Skeletal muscle cell (primary cell): ENCODE data around the gene ANK3.
A peak's percentile ranks its signal among the peaks of the same experiment; 100 is the strongest.

Experiments used
- DNase-seq: peaks from one replicate; pipeline ENCODE4 v3.0.0-alpha.2; 2010; ENCODE audit warnings: low read depth
- H3K4me3 ChIP-seq: 2 replicates; pipeline ENCODE4 v1.5.1; 2011; ENCODE audit warnings: low read depth, mild to moderate bottlenecking, control low read depth, low read length, moderate library complexity

Gene ANK3

DNA sequence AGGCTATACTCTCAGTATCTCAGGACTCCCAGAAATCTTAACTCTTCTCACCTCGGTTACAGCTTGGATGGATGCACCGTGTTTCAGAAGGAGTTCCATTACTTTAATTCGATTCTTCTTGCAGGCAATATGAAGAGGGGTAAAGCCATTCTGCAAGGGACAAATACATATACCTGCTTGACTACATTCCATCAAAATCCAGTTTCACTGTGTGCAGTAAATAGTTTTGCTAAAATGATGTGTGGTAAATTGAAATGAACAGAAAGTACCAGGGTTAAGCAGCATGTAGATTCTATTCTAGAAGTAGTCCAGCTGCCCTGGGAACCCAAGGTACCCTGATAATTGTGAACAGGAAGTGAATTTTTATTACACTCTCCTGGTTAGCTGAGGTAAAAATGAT lies 183.9 kb downstream of the ANK3 start:
- DNase-seq, result no peak
- H3K4me3 ChIP-seq, result no peak overlapping the region

DNA sequence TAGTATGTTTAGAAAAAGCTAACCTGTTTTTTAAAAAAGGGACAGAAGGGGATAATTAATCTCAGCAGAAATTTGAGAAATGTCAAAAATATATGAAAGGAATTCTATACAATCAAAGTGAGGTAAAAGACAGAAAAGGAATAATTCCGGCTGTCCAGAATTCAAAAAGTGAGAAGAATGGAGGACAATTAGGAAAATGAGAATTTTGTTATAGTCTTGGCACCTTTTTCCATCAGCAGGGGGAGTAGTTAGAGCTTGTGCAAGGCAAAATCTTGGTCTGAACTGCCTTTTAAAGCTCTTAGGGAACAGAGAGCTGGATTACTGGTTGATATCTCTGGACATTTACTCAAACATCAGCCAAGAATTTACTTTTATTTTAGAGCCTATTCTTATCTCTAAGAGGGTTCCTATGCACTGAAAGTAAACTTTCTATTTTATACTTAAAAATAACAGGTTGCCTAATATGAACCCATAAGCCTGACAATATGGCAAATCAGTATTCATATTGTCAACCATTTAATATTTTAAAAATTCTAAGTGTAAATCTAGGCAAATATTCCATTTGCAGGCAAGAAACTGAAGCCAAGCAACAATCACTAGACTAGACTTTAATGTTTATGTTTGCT lies 185.6 kb downstream of the ANK3 start:
- DNase-seq, result no peak
- H3K4me3 ChIP-seq, result no peak overlapping the region

DNA sequence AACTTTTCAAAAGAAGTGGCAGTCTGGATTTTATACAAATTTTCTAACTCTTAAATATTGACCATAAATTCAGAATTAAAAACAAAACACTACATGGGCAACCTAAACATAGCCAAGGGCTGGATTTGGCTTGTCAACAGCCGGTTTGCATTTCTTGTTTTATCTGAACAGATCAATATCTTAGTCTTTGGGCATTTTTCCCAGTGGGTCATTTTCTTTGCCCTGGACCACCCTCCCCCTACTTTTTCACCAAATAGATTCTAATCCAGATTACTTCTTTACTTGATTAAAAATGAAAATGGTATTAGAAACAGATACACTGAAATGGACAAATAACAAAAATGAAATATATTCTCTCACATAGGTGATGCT lies 189.0 kb downstream of the ANK3 start:
- no peak overlapping the region for H3K4me3 ChIP-seq
- DNase-seq, result no peak

DNA sequence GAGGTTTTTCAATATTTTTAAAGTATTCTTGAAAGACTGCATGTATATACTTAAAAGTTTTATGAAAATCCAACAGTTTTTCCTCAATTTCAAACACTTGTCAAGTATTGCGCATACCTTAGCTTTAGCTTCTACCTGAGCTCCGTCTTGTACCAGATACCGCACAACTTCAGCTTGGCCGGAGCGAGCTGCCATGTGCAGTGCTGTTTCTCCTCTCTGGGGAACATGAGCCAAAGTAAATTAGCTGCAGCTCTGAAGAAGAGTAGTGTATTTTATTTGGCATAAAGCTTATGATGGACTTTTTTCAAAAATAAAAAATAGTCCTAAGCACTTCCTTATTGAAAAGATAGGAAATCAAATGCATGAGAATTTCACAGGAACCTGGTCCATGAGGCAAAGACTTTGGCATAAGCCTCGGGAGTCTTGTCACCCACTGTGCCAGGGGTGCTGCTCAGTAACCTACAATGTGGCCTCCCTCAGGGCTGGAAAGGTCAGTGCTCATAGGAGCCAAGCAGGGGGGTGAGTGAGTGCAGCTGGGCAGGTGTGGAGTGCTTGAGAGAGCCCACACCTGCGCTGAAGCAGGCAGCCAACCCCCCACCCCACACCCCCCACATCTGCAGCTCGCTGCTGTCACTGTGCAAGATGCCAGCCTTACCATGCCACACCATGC lies 189.5 kb downstream of the ANK3 start:
- H3K4me3 ChIP-seq, result no peak overlapping the region
- DNase-seq, result no peak

DNA sequence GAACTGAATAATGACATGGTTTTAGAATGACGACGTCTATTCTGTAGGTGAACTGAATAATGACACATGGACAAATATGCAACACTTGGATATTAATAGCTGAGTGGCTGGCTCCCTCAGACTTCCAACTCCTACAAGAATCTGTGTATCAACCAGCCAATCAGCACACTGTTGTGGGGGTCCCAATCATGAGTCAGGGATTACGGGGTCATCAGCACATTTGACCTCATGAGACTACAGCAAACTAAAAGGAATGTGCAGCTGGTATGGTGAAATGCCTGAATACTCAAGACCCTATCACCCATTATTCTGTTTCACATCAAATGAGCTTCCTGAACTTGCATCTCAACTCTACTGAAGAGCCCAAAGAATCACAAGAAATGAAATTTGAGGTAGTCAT lies 192.5 kb downstream of the ANK3 start:
- H3K4me3 ChIP-seq, result no peak overlapping the region
- DNase-seq, result no peak

DNA sequence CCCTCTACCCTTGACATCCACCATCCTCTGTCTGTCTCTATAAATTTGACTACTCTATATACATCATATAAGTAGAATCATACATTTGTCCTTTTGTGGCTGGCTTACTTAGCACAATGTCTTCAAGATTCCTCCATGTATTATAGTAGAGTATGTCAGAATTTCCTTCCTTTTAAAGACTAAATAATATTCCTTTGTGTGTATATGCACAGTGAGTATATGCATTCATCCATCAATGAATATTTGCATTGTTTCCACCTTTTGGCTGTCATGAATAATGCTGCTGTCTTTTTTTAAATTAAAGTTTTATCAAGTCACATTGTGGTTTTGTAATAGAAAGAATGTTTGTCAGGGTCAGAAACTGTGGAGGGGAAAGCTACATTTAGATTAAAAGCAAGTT lies 195.3 kb downstream of the ANK3 start:
- no peak for DNase-seq

DNA sequence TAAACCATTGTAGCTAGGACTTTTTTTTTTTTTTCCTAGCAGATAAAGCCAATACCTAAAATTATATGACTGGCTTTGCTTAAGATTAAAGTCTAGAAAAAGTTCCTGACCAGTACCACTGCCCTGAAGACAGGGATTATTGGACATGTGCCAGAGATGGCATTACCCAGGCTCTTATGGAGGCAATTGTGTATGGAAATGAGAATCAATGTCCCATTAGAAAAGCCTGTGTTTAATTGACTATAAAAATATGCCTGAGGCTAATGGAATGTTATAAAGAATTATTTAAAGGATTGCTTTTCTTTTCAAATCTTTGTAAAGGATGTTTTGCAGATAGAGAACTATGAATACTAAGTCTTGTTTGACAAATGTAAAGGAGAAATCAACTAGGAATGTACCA lies 196.7 kb downstream of the ANK3 start:
- DNase-seq, result no peak
- H3K4me3 ChIP-seq, result no peak overlapping the region

More for the DNA sequence above, 195.3 kb downstream of the ANK3 start:
- H3K4me3 ChIP-seq, result no peak overlapping the region

DNA sequence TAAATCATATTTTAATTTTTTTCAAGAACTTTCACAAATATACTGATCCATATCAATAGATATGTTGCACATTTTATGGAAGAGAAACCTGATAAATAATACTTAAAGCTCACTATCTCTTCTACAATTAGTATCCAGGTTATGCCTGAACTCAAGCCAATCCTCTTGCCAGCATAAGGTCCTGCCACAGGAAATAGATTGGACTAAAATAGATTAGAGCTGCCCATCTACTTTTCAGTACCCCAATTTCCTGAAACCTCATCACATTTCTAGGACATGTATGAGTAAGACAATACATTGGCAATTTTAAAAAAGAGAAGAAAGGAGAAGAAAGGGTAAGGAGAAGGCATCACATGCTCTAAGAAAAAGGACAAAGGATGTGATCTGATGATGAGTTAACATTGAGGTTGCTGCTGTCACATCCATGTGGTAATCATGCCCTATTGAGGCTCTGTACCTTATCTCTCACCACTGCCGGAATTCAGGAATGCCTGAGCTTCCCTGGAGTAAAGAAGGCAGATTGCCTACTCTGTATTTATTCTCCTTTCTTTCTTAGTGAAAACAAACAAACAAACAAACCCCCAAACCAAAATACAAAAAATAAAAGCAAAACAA lies 199.7 kb downstream of the ANK3 start:
- no peak overlapping the region for H3K4me3 ChIP-seq
- DNase-seq, result no peak

DNA sequence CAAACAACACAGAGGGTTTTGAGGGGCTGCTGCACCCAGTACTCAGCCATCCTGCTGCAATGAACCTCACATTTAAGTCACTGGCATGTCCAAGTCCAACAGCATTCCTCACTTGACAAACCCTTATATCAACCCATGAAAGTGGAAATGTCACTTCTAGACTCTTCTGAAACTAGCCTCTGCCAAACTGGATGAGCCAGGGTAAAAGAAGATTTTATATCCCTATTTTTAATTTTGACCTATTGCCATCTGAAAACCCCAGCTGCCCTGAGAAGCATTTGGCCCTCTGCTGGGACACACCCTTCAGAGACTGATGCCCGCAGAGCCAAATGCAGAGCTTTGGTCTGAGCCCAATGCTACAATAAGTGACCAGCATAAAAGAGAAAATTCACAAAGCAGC lies 201.1 kb downstream of the ANK3 start:
- no peak overlapping the region for H3K4me3 ChIP-seq
- DNase-seq, result no peak

DNA sequence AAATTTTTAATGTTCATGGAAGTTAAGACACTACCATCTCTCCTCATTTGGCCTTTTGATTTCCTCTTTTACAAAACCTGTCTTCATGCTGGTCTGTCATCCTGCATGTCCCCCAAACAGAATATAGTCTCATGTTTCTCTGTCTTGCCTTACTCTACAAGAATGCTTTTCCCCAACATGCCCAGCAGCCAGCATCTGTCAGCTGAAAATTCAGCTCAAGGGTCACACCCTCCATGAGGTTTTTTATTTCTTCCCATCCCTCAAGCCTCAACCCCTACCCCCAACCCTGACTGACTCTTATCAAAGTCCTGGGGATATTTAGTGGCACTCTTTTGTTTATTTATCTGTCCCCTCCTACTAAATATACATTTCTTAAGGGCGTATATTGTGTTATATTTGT lies 202.0 kb downstream of the ANK3 start:
- no peak for DNase-seq
- H3K4me3 ChIP-seq, result no peak overlapping the region

DNA sequence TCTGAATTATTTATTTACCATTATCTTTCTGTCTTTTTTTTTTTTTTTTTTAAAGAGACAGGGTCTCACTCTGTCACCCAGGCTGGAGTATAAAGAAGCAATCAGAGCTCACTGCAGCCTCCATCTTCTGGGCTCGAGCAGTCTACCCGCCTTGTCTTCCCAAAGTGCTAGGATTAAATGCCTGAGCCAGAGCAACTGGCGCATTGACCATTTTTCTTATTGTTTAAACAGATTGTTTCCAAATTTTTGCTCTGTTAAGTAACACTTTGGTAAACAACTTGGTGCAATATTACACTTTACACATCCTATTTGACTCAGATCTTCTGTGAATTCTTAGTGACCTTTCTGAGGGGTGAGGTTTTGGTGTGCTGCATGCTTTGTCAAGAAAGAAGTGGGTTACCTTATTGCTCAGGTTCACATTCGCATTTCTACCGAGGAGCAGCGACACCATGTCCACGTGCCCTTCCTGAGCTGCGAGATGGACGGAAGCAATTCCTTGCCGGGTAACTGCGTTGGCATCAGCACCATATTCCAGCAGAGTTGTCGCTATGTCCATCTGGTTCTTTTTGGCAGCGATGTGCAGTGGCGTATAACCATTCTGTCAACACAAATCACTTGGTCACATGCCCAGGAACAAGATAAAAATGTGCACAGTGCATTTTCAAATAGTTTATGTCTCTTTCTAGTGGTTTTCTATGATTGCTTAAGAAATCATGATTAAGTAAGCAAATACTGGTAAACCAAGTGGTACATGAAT lies 203.2 kb downstream of the ANK3 start:
- DNase-seq, result no peak
- H3K4me3 ChIP-seq, result no peak overlapping the region

DNA sequence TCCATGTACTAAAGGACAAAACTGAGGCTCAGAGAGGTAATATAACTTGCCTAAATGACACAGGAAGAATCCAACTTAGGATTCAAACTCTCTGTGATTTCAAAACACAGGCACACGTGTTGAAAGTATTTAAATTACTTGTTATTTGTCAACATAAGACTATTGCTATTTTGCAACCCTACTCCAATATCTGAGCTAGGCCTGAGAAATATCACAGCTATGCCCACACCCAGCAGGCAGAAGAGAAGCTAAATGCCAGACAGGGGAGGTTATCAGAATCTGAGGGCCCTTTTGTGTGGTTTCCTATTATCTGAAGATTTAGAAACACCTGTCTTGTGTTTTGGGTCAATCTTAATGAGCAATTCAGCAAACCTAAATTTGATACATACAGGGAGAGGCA lies 204.3 kb downstream of the ANK3 start:
- H3K4me3 ChIP-seq, result no peak overlapping the region
- DNase-seq, result no peak

DNA sequence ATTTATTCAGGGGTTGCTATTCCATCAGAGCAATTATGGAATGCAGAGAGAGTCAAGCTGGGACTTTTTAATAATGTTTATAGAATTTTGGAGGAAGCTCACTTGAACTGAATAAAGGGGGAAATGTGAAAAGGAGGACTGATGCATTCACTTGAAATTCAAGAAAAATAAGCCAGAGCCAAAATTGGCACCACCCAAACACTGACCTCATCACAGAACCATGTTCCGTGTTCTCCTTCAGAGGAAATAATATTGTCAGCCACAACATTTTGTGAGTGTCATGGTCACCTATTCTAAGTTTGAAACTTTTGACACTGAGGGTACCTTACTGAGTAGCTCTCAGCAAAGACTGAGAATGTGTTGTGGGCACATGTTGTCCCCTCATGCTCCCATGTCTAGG lies 207.0 kb downstream of the ANK3 start:
- no peak overlapping the region for H3K4me3 ChIP-seq
- no peak for DNase-seq

DNA sequence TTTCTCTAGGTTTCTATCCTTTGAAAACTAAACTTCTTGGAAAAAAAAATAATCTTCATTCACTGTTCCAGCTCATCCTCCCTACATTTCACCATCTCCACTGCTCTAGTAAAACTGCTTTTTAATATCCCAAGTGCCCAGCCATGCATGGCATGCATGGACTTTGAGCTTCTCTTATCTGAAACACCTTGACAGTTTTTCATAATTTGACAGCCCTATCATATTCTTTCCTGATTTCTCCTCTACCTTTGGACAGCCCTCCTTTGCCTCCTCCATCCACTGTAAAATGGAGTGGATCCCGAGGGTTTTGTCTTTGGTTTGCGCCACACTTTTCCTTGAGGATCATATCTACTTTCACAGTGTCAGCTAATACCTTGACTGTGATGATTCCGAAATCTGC lies 212.8 kb downstream of the ANK3 start:
- no peak overlapping the region for H3K4me3 ChIP-seq
- no peak for DNase-seq

DNA sequence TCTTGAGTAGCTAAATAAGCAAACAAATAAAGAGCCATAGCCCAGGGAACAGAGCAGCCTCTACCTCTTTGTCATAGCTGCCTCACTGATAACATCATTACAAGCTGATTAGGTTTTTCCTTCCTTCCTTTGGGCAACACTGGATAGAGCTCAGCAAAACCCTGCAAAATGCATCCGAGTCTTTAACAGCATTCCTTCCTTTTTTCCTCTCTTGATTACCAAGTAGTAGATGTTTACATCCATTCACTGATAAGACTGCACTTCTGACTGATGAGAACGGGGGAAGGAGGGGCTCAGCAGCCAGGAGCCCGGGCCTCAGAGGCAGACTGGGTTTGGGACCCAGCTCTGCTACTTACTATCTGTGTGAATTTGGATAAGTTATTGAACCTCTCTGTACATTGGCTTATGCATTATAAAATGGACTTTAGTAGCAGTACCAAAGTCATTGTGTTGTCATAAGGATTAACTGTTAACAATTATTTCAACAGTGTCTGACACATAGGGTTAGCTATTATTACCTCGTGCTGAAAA lies 214.2 kb downstream of the ANK3 start:
- DNase-seq, result no peak

DNA sequence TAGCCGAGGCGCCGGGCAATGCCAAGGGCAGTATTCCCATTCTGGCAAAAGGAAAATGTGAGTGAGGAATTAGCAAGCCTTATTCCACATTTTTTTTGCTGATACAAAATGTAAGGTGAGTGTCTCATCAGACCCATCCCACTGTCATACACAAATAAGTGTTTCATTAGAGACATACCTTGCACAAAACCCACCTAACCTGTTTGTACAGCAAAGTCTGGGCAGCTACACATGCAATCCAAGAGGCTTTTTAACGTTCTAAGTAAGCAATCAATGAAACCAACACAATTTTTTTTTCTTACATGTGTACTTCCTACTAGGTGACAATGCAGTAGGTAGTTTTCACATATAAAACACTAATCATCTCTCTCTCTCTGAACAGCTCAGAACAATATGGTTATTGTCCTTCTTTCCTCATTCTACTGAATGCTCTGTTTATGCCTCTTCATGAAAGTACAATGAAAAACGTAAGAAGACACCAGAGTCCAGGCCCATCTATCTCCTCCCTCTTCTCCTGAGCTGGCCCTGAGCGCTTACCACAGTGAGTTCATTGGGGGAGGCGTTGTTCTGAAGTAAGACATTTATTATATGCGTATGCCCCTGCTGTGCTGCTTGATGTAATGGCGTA lies 217.2 kb downstream of the ANK3 start:
- no peak for DNase-seq
- H3K4me3 ChIP-seq, result no peak overlapping the region

More for the DNA sequence above, 214.2 kb downstream of the ANK3 start:
- no peak overlapping the region for H3K4me3 ChIP-seq

DNA sequence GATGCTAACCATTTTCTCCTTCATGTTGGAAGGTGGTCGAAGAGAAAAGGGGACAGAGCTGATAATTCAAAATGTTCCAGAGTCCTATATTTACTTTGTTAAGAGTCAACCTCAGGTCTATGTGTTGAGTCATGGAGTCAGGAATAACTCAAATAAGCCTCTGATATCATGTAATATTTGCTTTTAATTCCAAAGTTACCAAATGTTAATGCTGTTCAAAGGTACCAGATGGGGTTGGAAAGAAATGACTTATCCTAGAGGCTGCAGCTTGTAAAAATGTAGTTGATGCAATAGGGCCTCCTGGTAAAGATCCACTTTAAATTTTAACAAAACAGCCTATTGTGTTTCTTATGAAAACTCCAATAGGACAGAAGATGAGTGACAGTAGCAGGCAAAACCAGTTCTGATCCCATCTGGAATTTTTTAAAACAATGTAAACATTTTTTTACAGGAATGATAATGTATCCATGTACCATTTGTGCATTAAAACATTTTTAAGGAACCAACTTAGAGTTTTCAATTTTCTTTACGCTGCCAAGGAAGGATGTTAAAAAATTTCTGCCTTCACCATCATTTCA lies 218.2 kb downstream of the ANK3 start:
- DNase-seq, result no peak
- no peak overlapping the region for H3K4me3 ChIP-seq

DNA sequence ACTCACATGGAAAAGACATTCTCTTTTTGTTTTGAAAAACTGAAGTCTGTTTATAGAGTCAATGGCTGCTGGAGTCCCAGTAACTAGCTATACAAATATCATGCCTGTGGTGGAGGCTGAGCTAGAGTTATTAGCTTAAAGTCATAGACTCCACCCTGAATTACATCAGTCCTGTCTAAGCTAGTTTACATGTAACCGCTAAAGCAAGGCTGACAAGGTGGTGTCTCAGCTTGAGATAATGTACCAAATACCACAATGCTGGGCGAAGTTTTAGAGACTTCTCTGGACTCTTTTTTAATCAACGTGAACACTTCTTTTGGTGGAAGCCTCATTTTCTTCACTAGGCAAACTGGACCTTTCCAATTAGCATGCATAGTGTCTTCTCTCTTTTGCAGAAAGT lies 219.4 kb downstream of the ANK3 start:
- no peak for DNase-seq
- no peak overlapping the region for H3K4me3 ChIP-seq

DNA sequence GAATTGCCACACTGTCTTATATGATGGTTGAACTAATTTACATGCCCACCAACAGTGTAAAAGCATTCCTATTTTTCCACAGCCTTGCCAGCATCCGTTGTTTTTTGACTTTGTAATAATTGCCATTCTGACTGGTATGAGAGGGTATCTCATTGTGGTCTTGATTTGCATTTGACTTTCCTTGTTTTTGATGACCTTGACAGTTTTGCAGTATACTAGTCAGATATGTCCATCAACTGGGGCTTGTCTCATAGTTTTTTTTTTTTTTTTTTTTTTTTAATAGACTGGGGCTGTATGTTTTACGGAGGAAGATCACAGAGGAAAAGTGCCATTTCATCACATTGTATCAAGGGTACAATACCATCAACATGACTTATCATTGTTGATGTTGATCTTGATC lies 220.6 kb downstream of the ANK3 start:
- no peak for DNase-seq
- no peak overlapping the region for H3K4me3 ChIP-seq

DNA sequence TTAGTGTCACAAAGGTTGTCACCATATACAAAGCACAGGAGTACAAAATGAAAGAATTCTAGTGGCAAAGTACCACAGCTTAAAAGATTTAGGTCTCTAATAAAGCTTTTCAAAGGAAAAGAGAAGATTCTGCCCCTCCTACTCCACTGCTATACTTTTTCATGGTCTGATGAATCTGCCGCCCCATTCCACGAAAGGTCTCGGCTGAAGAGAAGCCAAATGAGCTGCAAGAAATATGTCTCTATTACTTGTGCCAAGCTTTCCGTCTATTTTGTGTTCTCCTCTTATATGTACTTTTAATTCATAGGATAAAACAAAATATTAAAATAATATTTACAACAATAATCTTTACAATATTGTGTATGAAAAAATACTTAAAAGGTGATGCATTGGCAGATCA lies 222.6 kb downstream of the ANK3 start:
- peak overlapping the region; percentile 1 for H3K4me3 ChIP-seq
- DNase-seq, result no peak
